Measurements from ENCODE around the gene CHST11.

The CHST11 gene

DNA sequence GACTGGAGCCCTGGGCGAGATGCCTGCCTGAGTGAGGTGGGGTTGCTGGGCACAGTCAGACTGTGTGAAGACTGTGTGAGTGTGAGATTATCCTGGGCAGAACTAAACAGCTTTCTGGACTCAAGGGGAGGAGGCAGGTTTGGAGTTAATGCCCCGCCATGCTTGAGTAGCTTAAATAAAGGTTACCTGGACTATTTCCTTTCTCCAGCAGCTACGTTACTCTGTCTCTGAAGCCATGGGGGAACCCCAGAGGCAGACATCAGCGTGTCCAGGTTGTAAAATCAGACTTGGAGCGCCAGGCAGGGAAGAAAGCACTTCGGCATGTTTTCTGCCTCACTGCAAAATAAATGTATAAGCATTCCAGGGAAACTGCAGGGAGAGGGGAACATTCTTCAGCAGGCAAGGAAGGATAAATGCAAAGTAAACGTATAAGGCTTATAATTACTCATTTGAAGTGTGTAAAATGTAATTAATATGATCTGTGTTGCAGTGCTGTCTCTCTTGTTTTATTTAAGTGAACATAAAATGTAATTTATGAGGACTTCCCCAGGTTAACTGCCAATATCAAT is 129.7 kb downstream of the CHST11 start:
- no peak overlapping the region for H3K4me3 ChIP-seq (ENCODE audit: low read length in 2 of 2)
- H3K27me3 ChIP-seq (ENCODE audit: control insufficient read depth in 1 of 2, insufficient read depth in 2 of 2, low read length in 2 of 2) = no peaks in the 10 kb centered on the region

DNA sequence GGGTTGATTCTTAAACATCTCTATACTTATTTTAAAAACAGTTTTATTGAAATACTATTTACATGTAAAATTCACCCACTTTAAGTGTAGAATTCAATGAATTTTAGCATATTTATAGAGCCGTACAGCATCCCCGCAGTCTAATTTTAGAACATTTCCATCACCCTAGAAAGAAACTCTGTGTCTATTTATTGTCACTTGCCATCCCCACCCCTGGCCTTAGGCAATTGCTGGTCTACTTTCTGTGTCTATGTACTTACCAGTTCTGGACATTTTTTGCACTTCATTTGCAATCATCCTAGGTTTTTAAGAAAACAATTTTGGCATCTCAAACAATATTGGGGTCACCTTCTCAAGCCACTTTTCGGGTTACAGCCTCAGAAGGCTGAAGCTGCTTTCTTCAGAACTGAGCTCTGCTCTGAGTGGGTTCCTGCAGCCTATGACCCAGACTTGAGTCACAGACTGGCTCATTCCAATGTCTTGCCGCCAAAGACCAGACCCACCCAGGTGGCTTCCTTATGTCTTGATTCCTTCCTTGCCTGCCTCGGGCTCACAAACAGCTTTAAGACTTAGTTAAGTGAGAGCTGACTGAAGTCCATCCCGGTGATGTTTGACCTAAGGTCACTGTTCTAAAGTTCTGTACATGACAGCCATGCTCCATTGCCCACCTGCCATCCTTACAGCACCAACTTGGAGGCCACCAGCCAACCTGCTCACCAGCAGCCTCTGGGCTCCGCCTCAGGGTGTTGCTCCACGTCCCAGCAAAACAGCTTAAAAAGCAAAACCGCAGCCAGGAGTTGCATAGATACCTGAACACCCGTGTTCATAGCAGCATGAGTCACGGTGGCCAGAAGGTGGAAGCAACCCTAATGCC is 131.5 kb downstream of the CHST11 start:
- Histone ChIP-seq H3K4me3 (ENCODE audit: low read length in 2 of 2) (no peak overlapping the region), H3K36me3 (ENCODE audit: control insufficient read depth in 2 of 2, insufficient read depth in 2 of 2, low read length in 2 of 2) (no peaks in the 10 kb centered on the region), H3K9ac (ENCODE audit: low read length in 2 of 2) (no peak overlapping the region), H3K27ac (ENCODE audit: low read length) (no peak overlapping the region), H3K4me1 (ENCODE audit: control insufficient read depth, insufficient read depth, low read length) (peaks cover 5% of the 10 kb centered on the region), H3K9me3 (ENCODE audit: control insufficient read depth in 2 of 2, low read length in 2 of 2) (no peaks in the 10 kb centered on the region), H3K27me3 (ENCODE audit: control insufficient read depth in 1 of 2, insufficient read depth in 2 of 2, low read length in 2 of 2) (no peaks in the 10 kb centered on the region)

More for the DNA sequence above, 129.7 kb downstream of the CHST11 start:
- H3K36me3 ChIP-seq (ENCODE audit: control insufficient read depth in 2 of 2, insufficient read depth in 2 of 2, low read length in 2 of 2) = no peaks in the 10 kb centered on the region
- H3K9ac ChIP-seq (ENCODE audit: low read length in 2 of 2) = no peak overlapping the region
- H3K9me3 ChIP-seq (ENCODE audit: control insufficient read depth in 2 of 2, low read length in 2 of 2) = no peaks in the 10 kb centered on the region
- H3K4me1 ChIP-seq (ENCODE audit: control insufficient read depth, insufficient read depth, low read length) = peaks cover 5% of the 10 kb centered on the region
- H3K27ac ChIP-seq (ENCODE audit: low read length) = no peak overlapping the region

- Histone ChIP-seq H3K27me3 (ENCODE audit: control insufficient read depth in 1 of 2, insufficient read depth in 2 of 2, low read length in 2 of 2) (no peaks in the 10 kb centered on the region), H3K36me3 (ENCODE audit: control insufficient read depth in 2 of 2, insufficient read depth in 2 of 2, low read length in 2 of 2) (no peaks in the 10 kb centered on the region), H3K4me1 (ENCODE audit: control insufficient read depth, insufficient read depth, low read length) (peaks cover 5% of the 10 kb centered on the region), H3K27ac (ENCODE audit: low read length) (no peak overlapping the region), H3K9me3 (ENCODE audit: control insufficient read depth in 2 of 2, low read length in 2 of 2) (no peaks in the 10 kb centered on the region), H3K9ac (ENCODE audit: low read length in 2 of 2) (no peak overlapping the region), H3K4me3 (ENCODE audit: low read length in 2 of 2) (no peak overlapping the region)
Observed at GRCh38 chr12:104588921-104589590, 132.3 kb downstream of the CHST11 start.

- no peaks in the 10 kb centered on the region for H3K36me3 ChIP-seq (ENCODE audit: control insufficient read depth in 2 of 2, insufficient read depth in 2 of 2, low read length in 2 of 2)
- no peak overlapping the region for H3K4me3 ChIP-seq (ENCODE audit: low read length in 2 of 2)
- no peaks in the 10 kb centered on the region for H3K9me3 ChIP-seq (ENCODE audit: control insufficient read depth in 2 of 2, low read length in 2 of 2)
- H3K27me3 ChIP-seq (ENCODE audit: control insufficient read depth in 1 of 2, insufficient read depth in 2 of 2, low read length in 2 of 2) = no peaks in the 10 kb centered on the region
- H3K4me1 ChIP-seq (ENCODE audit: control insufficient read depth, insufficient read depth, low read length) = peaks cover 5% of the 10 kb centered on the region
- H3K9ac ChIP-seq (ENCODE audit: low read length in 2 of 2) = no peak overlapping the region
- H3K27ac ChIP-seq (ENCODE audit: low read length) = no peak overlapping the region
Observed at GRCh38 chr12:104590022-104590421, 133.3 kb downstream of the CHST11 start.

- Histone ChIP-seq H3K4me1 (ENCODE audit: control insufficient read depth, insufficient read depth, low read length) (peaks cover 14% of the 10 kb centered on the region), H3K36me3 (ENCODE audit: control insufficient read depth in 2 of 2, insufficient read depth in 2 of 2, low read length in 2 of 2) (no peaks in the 10 kb centered on the region), H3K9ac (ENCODE audit: low read length in 2 of 2) (no peak overlapping the region), H3K9me3 (ENCODE audit: control insufficient read depth in 2 of 2, low read length in 2 of 2) (no peaks in the 10 kb centered on the region), H3K27ac (ENCODE audit: low read length) (no peak overlapping the region), H3K4me3 (ENCODE audit: low read length in 2 of 2) (no peak overlapping the region), H3K27me3 (ENCODE audit: control insufficient read depth in 1 of 2, insufficient read depth in 2 of 2, low read length in 2 of 2) (no peaks in the 10 kb centered on the region)
Observed at GRCh38 chr12:104591257-104591885, 134.6 kb downstream of the CHST11 start.

- no peak overlapping the region for H3K4me3 ChIP-seq (ENCODE audit: low read length in 2 of 2)
- no peak overlapping the region for H3K27ac ChIP-seq (ENCODE audit: low read length)
- H3K27me3 ChIP-seq (ENCODE audit: control insufficient read depth in 1 of 2, insufficient read depth in 2 of 2, low read length in 2 of 2) = no peaks in the 10 kb centered on the region
- H3K4me1 ChIP-seq (ENCODE audit: control insufficient read depth, insufficient read depth, low read length) = peaks cover 15% of the 10 kb centered on the region
- H3K36me3 ChIP-seq (ENCODE audit: control insufficient read depth in 2 of 2, insufficient read depth in 2 of 2, low read length in 2 of 2) = no peaks in the 10 kb centered on the region
- no peak overlapping the region for H3K9ac ChIP-seq (ENCODE audit: low read length in 2 of 2)
- H3K9me3 ChIP-seq (ENCODE audit: control insufficient read depth in 2 of 2, low read length in 2 of 2) = no peaks in the 10 kb centered on the region
Observed at GRCh38 chr12:104593482-104593881, 136.7 kb downstream of the CHST11 start.

DNA sequence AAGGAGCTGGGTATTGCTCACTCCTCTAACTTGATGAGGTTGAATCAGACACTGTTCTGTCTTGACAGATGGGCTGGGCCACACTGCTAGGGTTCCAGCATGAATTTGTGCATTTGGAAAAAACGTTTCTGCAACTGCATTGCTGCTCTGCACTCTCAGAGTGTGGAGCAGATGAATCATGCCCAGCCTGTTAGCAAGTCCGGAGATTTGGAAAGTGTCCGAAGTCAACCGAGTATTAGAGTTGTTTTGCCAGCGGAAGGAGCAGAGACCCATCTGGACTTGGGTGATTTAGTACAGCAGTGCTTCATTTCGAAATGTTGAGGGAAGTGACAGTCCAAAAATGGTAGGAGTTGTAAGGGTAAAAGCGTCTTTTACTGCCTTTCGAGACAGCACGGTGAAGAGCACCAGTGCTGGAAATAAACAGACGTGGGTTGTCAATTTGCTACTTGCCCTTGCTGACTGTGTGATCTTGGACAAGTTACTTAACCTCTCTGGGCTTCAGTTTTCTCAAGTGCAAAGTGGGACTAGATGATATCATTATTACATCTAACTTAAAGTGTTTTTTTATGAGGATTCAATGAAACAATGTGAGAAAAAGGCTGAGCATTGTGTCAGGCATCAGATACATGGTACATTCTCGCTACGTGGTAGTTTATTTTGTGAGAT is 139.5 kb downstream of the CHST11 start:
- Histone ChIP-seq H3K9me3 (ENCODE audit: control insufficient read depth in 2 of 2, low read length in 2 of 2) (no peaks in the 10 kb centered on the region), H3K36me3 (ENCODE audit: control insufficient read depth in 2 of 2, insufficient read depth in 2 of 2, low read length in 2 of 2) (no peaks in the 10 kb centered on the region), H3K9ac (ENCODE audit: low read length in 2 of 2) (peak overlapping the region in 1 of 2 donors; percentile 5), H3K4me1 (ENCODE audit: control insufficient read depth, insufficient read depth, low read length) (peaks cover 15% of the 10 kb centered on the region), H3K4me3 (ENCODE audit: low read length in 2 of 2) (peak overlapping the region; percentile 26 to 54), H3K27ac (ENCODE audit: low read length) (peak overlapping the region; percentile 31), H3K27me3 (ENCODE audit: control insufficient read depth in 1 of 2, insufficient read depth in 2 of 2, low read length in 2 of 2) (no peaks in the 10 kb centered on the region)

DNA sequence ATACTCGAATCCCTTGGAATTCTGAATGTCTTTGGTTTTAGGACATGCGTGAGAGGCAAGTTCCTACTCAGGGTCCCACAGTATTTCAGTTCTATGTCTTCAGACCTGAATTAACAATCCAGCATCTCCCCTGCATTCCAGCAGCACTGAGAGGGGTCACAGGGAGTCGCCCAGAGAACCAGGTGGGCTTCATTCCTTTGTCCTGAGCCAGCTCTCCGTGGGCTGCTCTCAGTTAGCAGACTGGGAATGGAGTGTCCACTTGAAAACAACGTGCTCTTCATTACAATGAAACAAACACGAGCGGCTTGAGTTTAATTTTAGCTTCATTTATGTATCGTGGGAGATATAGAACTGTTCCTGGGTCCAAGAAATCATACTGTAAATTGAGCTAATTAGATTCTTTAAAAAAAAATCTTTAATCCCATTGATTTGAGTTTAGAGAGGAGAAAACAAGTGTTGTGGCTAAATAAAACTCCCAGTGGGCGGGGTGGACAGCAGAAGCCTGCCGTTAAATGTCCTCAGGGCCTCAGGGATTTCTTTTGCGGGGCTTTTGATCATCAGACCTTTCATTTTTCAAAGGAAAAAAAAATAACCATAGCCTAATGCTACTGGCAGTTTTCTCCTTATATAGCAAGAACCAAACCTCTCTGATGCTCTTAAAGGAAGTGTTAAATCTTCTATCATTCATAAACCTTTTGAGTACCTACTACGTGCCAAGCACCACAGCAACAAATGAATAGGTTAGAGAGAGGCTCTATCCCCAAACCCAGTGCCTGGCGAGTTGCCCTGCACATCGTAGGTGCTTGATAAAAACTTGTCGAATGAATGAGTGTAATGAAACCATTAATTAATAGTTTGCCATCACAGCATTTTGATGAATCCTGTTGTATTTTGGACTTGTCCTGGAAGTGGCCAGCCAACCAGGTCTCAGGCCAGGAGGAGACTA is 140.4 kb downstream of the CHST11 start:
- H3K36me3 ChIP-seq (ENCODE audit: control insufficient read depth in 2 of 2, insufficient read depth in 2 of 2, low read length in 2 of 2) = no peaks in the 10 kb centered on the region
- H3K4me3 ChIP-seq (ENCODE audit: low read length in 2 of 2) = no peak overlapping the region
- peak overlapping the region in 1 of 2 donors; percentile 5 for H3K9ac ChIP-seq (ENCODE audit: low read length in 2 of 2)
- no peak overlapping the region for H3K27ac ChIP-seq (ENCODE audit: low read length)
- peaks cover 15% of the 10 kb centered on the region for H3K4me1 ChIP-seq (ENCODE audit: control insufficient read depth, insufficient read depth, low read length)
- no peaks in the 10 kb centered on the region for H3K27me3 ChIP-seq (ENCODE audit: control insufficient read depth in 1 of 2, insufficient read depth in 2 of 2, low read length in 2 of 2)
- H3K9me3 ChIP-seq (ENCODE audit: control insufficient read depth in 2 of 2, low read length in 2 of 2) = no peaks in the 10 kb centered on the region

DNA sequence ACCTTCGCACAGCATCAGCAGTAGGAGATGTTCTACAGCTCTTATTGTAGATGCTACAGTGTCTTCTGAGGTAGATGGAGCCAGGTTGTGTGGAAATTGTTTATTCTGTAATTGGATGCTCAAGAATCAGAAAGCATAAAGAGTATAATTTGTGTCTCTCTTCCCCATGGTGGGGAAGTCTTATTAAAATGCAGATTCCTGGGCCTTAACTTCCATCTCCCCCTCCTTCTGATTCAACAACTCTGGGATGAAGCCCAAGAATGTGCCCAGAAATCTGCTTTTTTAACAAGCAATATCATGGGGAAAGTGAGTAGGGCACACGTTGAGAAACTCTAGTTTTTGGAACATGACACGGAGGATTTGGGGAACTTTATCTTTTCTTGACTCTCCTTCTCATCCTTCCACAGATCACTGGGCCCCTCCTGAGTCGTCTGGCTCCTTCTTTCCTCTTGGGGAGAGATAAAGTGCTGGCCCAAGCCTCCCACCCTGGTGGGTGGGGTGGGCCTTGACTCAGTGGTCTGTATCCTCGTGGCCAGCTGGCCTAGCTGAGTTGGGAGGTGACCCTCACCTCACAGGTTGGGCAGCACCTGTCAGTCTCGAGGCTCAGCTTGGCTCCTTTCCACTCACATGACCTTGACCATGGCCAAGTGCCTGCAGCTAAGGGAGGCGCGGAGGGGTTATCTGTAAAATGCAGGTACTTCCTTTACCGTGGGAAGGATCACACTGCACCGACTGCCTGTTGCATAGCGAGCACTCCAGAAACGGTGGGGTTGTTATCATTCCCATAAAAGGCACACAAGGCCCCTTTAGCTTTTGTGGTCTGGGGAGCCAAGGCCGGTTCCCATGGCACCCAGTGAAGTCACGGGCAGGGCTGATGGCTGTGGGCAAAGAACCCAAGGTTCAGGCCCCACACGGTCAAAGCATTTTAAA is 141.9 kb downstream of the CHST11 start:
- Histone ChIP-seq H3K9ac (ENCODE audit: low read length in 2 of 2) (no peak overlapping the region), H3K36me3 (ENCODE audit: control insufficient read depth in 2 of 2, insufficient read depth in 2 of 2, low read length in 2 of 2) (no peaks in the 10 kb centered on the region), H3K4me1 (ENCODE audit: control insufficient read depth, insufficient read depth, low read length) (peaks cover 23% of the 10 kb centered on the region), H3K4me3 (ENCODE audit: low read length in 2 of 2) (no peak overlapping the region), H3K27ac (ENCODE audit: low read length) (no peak overlapping the region), H3K27me3 (ENCODE audit: control insufficient read depth in 1 of 2, insufficient read depth in 2 of 2, low read length in 2 of 2) (no peaks in the 10 kb centered on the region), H3K9me3 (ENCODE audit: control insufficient read depth in 2 of 2, low read length in 2 of 2) (no peaks in the 10 kb centered on the region)

Data from stomach smooth muscle (tissue), 2 donors.